Measurements from ENCODE around the gene TRABD2B.

Gene TRABD2B

GRCh38 chr1:47731730-47732129 lies 265.5 kb downstream of the TRABD2B start:
- no peak overlapping the region for H3K27ac ChIP-seq (ENCODE audit: low read length)
- H3K4me3 ChIP-seq (ENCODE audit: low read length in 2 of 2): no peak overlapping the region
- no peaks in the 10 kb centered on the region for H3K36me3 ChIP-seq (ENCODE audit: control insufficient read depth in 2 of 2, insufficient read depth in 2 of 2, low read length in 2 of 2)
- H3K4me1 ChIP-seq (ENCODE audit: control insufficient read depth, insufficient read depth, low read length): no peaks in the 10 kb centered on the region
- H3K9ac ChIP-seq (ENCODE audit: low read length in 2 of 2): no peak overlapping the region
- H3K27me3 ChIP-seq (ENCODE audit: control insufficient read depth in 1 of 2, insufficient read depth in 2 of 2, low read length in 2 of 2): peaks cover 6 to 7% of the 10 kb centered on the region in 2 donors
- no peaks in the 10 kb centered on the region for H3K9me3 ChIP-seq (ENCODE audit: control insufficient read depth in 2 of 2, low read length in 2 of 2)

GRCh38 chr1:47729685-47730084 lies 267.5 kb downstream of the TRABD2B start:
- H3K36me3 ChIP-seq (ENCODE audit: control insufficient read depth in 2 of 2, insufficient read depth in 2 of 2, low read length in 2 of 2): no peaks in the 10 kb centered on the region
- no peak overlapping the region for H3K27ac ChIP-seq (ENCODE audit: low read length)
- no peak overlapping the region for H3K9ac ChIP-seq (ENCODE audit: low read length in 2 of 2)
- no peaks in the 10 kb centered on the region for H3K9me3 ChIP-seq (ENCODE audit: control insufficient read depth in 2 of 2, low read length in 2 of 2)
- H3K27me3 ChIP-seq (ENCODE audit: control insufficient read depth in 1 of 2, insufficient read depth in 2 of 2, low read length in 2 of 2): peaks cover 15 to 16% of the 10 kb centered on the region in 2 donors
- peaks cover 16% of the 10 kb centered on the region for H3K4me1 ChIP-seq (ENCODE audit: control insufficient read depth, insufficient read depth, low read length)
- no peak overlapping the region for H3K4me3 ChIP-seq (ENCODE audit: low read length in 2 of 2)

DNA sequence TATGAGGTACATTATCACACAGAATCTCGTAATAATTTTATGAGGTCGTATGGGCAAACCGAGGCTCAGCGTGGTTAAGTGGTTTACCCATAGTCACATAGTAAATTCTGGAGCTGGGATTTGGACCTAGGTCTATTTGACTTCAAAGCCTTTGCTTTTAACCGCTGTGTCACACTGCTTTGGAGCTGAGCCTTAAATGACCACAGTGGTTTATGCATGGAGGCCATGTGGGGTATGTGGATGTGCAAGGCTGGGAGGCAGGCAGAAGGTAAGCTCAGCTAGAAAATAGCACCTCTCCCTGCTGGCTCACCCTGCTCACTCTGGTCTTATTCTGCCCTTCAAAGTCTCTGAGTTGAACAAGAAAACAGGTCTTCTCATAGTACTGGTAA lies 269.5 kb downstream of the TRABD2B start:
- Histone ChIP-seq H3K4me3 (ENCODE audit: low read length in 2 of 2) (no peak overlapping the region), H3K9ac (ENCODE audit: low read length in 2 of 2) (no peak overlapping the region), H3K4me1 (ENCODE audit: control insufficient read depth, insufficient read depth, low read length) (peaks cover 19% of the 10 kb centered on the region), H3K27me3 (ENCODE audit: control insufficient read depth in 1 of 2, insufficient read depth in 2 of 2, low read length in 2 of 2) (peaks cover 33 to 36% of the 10 kb centered on the region in 2 donors), H3K27ac (ENCODE audit: low read length) (no peak overlapping the region), H3K36me3 (ENCODE audit: control insufficient read depth in 2 of 2, insufficient read depth in 2 of 2, low read length in 2 of 2) (no peaks in the 10 kb centered on the region), H3K9me3 (ENCODE audit: control insufficient read depth in 2 of 2, low read length in 2 of 2) (no peaks in the 10 kb centered on the region)

DNA sequence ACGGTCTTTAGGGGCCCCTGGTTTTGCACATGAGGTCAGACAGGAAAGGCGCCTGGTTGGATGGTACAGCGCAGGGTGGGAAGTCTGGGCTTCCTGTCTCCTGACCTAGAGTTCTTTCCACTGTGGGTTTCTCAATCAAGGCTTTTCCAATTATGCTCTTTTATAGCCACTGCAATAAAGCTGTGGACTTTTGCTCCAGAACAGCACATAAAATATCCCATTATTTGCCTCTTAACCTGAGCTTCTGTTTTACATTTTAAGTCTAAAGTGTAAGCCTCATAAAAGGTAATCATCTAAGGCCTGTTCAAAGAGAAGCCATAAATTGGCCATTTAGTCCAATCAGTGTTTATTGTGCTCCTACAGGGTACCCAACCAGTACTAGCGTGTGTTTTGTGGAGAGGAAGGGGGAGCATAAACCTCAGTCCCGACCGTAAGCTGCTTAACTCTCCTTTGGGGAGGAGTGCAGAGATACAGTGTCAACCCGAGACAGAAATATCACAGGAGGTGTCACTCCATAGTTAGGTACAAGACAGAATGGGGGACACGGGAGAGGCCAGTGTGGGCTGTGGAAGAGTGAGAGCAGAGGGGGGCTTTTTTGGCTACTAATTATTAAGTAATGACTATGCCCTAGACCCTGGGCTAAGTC lies 270.0 kb downstream of the TRABD2B start:
- no peak overlapping the region for H3K9ac ChIP-seq (ENCODE audit: low read length in 2 of 2)
- no peak overlapping the region for H3K27ac ChIP-seq (ENCODE audit: low read length)
- H3K27me3 ChIP-seq (ENCODE audit: control insufficient read depth in 1 of 2, insufficient read depth in 2 of 2, low read length in 2 of 2): peaks cover 34 to 41% of the 10 kb centered on the region in 2 donors
- no peak overlapping the region for H3K4me3 ChIP-seq (ENCODE audit: low read length in 2 of 2)
- H3K9me3 ChIP-seq (ENCODE audit: control insufficient read depth in 2 of 2, low read length in 2 of 2): no peaks in the 10 kb centered on the region
- H3K36me3 ChIP-seq (ENCODE audit: control insufficient read depth in 2 of 2, insufficient read depth in 2 of 2, low read length in 2 of 2): no peaks in the 10 kb centered on the region
- H3K4me1 ChIP-seq (ENCODE audit: control insufficient read depth, insufficient read depth, low read length): peaks cover 19% of the 10 kb centered on the region

GRCh38 chr1:47725992-47726855 lies 271.0 kb downstream of the TRABD2B start:
- Histone ChIP-seq H3K4me3 (ENCODE audit: low read length in 2 of 2) (peak overlapping the region; percentile 45 to 63), H3K9me3 (ENCODE audit: control insufficient read depth in 2 of 2, low read length in 2 of 2) (no peaks in the 10 kb centered on the region), H3K9ac (ENCODE audit: low read length in 2 of 2) (peak overlapping the region in 1 of 2 donors; percentile 29), H3K27me3 (ENCODE audit: control insufficient read depth in 1 of 2, insufficient read depth in 2 of 2, low read length in 2 of 2) (peaks cover 37 to 45% of the 10 kb centered on the region in 2 donors), H3K36me3 (ENCODE audit: control insufficient read depth in 2 of 2, insufficient read depth in 2 of 2, low read length in 2 of 2) (no peaks in the 10 kb centered on the region), H3K4me1 (ENCODE audit: control insufficient read depth, insufficient read depth, low read length) (peaks cover 19% of the 10 kb centered on the region), H3K27ac (ENCODE audit: low read length) (no peak overlapping the region)

DNA sequence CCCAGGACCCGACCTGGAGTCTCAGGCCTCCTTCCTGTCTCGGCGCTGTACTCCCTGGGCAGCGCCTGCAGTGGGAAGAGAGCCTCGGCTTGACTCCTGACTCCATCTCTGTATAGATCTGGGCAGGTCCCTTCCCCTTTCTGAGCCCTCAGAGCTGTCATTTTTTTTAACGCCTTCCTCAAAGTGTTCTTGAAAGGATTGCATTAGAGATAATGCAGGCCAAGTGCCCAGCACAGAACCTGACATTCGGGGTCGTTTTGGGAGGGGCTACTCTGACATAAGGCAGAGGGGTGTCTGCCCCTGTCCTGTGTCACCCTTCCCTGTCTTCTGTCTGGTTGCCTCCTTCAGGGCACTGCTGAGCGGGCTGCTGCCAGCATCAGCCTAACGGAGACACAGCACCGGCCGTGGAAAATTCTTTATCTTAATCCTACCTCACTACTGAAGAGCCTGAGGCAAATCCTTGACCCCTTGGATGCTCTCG lies 271.6 kb downstream of the TRABD2B start:
- H3K9ac ChIP-seq (ENCODE audit: low read length in 2 of 2): no peak overlapping the region
- no peaks in the 10 kb centered on the region for H3K9me3 ChIP-seq (ENCODE audit: control insufficient read depth in 2 of 2, low read length in 2 of 2)
- H3K36me3 ChIP-seq (ENCODE audit: control insufficient read depth in 2 of 2, insufficient read depth in 2 of 2, low read length in 2 of 2): no peaks in the 10 kb centered on the region
- peak overlapping the region; percentile 45 to 63 for H3K4me3 ChIP-seq (ENCODE audit: low read length in 2 of 2)
- H3K4me1 ChIP-seq (ENCODE audit: control insufficient read depth, insufficient read depth, low read length): peaks cover 19% of the 10 kb centered on the region
- H3K27me3 ChIP-seq (ENCODE audit: control insufficient read depth in 1 of 2, insufficient read depth in 2 of 2, low read length in 2 of 2): peaks cover 41 to 45% of the 10 kb centered on the region in 2 donors
- H3K27ac ChIP-seq (ENCODE audit: low read length): no peak overlapping the region

GRCh38 chr1:47725000-47725473 lies 272.1 kb downstream of the TRABD2B start:
- Histone ChIP-seq H3K9ac (ENCODE audit: low read length in 2 of 2) (no peak overlapping the region), H3K4me3 (ENCODE audit: low read length in 2 of 2) (peak overlapping the region in 1 of 2 donors; percentile 22), H3K4me1 (ENCODE audit: control insufficient read depth, insufficient read depth, low read length) (peaks cover 19% of the 10 kb centered on the region), H3K27me3 (ENCODE audit: control insufficient read depth in 1 of 2, insufficient read depth in 2 of 2, low read length in 2 of 2) (peaks cover 41 to 50% of the 10 kb centered on the region in 2 donors), H3K36me3 (ENCODE audit: control insufficient read depth in 2 of 2, insufficient read depth in 2 of 2, low read length in 2 of 2) (no peaks in the 10 kb centered on the region), H3K9me3 (ENCODE audit: control insufficient read depth in 2 of 2, low read length in 2 of 2) (no peaks in the 10 kb centered on the region), H3K27ac (ENCODE audit: low read length) (no peak overlapping the region)

DNA sequence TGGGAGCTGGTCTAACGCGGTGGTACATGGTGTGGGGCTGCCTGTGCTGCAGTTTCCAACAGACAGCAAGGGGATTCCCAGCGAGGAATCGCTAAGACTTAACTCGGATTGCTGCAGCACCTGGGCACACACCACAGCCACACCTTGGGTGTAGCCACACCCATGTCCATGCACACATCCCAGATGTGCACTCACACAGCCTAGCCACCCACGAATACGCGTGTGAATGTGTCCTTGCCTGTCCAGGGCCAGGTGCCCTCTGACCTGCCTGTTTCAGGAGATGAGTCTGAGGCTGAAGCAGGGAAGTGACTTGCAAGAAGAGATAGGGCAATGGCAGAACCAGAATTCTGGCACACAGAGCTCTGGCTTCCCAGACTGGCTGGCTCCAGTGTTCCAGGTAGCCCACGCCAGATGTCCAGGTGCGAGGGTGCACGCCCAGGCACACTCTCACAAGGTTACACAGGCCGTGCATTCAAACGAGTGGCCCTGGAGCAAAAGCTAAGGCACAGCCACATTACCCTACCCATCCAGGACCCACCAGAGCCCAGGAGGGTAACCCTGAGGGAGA lies 272.7 kb downstream of the TRABD2B start:
- H3K9me3 ChIP-seq (ENCODE audit: control insufficient read depth in 2 of 2, low read length in 2 of 2): no peaks in the 10 kb centered on the region
- no peaks in the 10 kb centered on the region for H3K36me3 ChIP-seq (ENCODE audit: control insufficient read depth in 2 of 2, insufficient read depth in 2 of 2, low read length in 2 of 2)
- no peak overlapping the region for H3K9ac ChIP-seq (ENCODE audit: low read length in 2 of 2)
- H3K4me1 ChIP-seq (ENCODE audit: control insufficient read depth, insufficient read depth, low read length): peaks cover 19% of the 10 kb centered on the region
- H3K27me3 ChIP-seq (ENCODE audit: control insufficient read depth in 1 of 2, insufficient read depth in 2 of 2, low read length in 2 of 2): peaks cover 45 to 54% of the 10 kb centered on the region in 2 donors
- no peak overlapping the region for H3K4me3 ChIP-seq (ENCODE audit: low read length in 2 of 2)
- no peak overlapping the region for H3K27ac ChIP-seq (ENCODE audit: low read length)

DNA sequence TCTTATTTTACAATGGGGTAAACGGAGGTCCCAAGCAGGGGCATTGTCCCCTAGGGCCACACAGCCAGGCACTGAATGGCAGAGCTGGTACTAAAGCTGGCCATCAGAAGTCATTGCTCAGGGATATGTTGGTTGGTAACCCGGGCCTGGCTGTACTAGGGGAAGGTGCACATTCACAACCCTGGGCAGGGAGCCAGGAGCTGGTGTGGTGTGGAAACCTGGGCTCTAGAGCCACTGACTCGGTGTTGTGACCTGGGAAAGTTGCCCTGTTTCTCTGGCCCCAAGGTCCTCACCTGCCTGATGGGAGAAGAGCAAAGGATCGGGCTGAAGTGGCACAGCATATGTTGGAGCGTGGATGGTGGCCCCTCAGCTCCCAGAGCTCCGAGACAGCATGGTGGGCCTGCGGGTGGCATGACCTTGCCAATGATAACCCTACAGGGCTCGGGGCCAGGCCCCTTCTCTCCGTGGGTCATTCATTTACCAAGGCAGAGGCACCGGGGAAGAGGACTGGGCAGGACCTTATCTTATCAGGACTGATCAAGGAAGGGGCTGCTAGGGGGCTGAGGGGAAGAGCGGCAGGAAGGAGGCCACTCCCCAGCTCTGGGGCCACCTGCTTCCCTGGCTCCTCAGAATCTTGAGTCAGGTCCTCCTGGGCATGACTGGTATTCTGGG lies 274.1 kb downstream of the TRABD2B start:
- H3K27ac ChIP-seq (ENCODE audit: low read length): no peak overlapping the region
- peaks cover 19% of the 10 kb centered on the region for H3K4me1 ChIP-seq (ENCODE audit: control insufficient read depth, insufficient read depth, low read length)
- H3K9me3 ChIP-seq (ENCODE audit: control insufficient read depth in 2 of 2, low read length in 2 of 2): no peaks in the 10 kb centered on the region
- H3K36me3 ChIP-seq (ENCODE audit: control insufficient read depth in 2 of 2, insufficient read depth in 2 of 2, low read length in 2 of 2): no peaks in the 10 kb centered on the region
- no peak overlapping the region for H3K9ac ChIP-seq (ENCODE audit: low read length in 2 of 2)
- H3K27me3 ChIP-seq (ENCODE audit: control insufficient read depth in 1 of 2, insufficient read depth in 2 of 2, low read length in 2 of 2): peaks cover 51 to 54% of the 10 kb centered on the region in 2 donors
- H3K4me3 ChIP-seq (ENCODE audit: low read length in 2 of 2): no peak overlapping the region

DNA sequence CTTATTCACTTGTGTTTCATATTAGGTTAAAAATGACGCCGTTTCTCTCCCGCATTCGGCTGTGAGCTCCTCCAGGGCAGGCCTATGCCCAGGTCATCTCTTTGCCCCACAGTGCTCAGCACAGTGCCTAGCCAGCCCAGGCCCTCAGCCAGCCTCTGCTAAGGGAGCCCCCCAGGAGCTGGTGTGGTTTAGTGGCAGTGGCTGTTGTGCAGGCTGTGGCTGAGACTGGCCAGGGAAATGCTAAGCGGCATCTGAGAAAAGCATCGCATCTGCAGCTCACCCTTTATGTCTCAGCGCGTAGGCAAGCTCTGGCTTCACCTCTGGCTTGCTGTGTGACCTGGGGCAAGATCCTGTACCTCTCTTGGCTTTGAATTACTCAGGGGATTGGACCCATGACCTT lies 275.1 kb downstream of the TRABD2B start:
- Histone ChIP-seq H3K36me3 (ENCODE audit: control insufficient read depth in 2 of 2, insufficient read depth in 2 of 2, low read length in 2 of 2) (no peaks in the 10 kb centered on the region), H3K4me3 (ENCODE audit: low read length in 2 of 2) (no peak overlapping the region), H3K9me3 (ENCODE audit: control insufficient read depth in 2 of 2, low read length in 2 of 2) (no peaks in the 10 kb centered on the region), H3K4me1 (ENCODE audit: control insufficient read depth, insufficient read depth, low read length) (peaks cover 19% of the 10 kb centered on the region), H3K27me3 (ENCODE audit: control insufficient read depth in 1 of 2, insufficient read depth in 2 of 2, low read length in 2 of 2) (peaks cover 47 to 48% of the 10 kb centered on the region in 2 donors), H3K27ac (ENCODE audit: low read length) (no peak overlapping the region), H3K9ac (ENCODE audit: low read length in 2 of 2) (no peak overlapping the region)
